Fibroblast of lung (primary cell): ENCODE measurements around the gene CDH12.

Experiments used
- EZH2 ChIP-seq: IDR thresholded peaks from 2 replicates; pipeline ENCODE4 v1.5.1; 2012; ENCODE audit warnings: low read length, control low read depth, mild to moderate bottlenecking; ENCODE audit errors: missing control alignments
- TF ChIP-seq, protein P1 (sequence below), 2 donors: IDR thresholded peaks in 1 of 2; conservative IDR thresholded peaks in 1 of 2; 1 replicate in 1 of 2; 2 replicates in 1 of 2; pipeline ENCODE4 v1.5.1; 2011 to 2012; ENCODE audit warnings: low read length in 2 of 2, control low read depth in 1 of 2, inconsistent platforms in 1 of 2, low read depth in 1 of 2, mild to moderate bottlenecking in 1 of 2

DNA sequence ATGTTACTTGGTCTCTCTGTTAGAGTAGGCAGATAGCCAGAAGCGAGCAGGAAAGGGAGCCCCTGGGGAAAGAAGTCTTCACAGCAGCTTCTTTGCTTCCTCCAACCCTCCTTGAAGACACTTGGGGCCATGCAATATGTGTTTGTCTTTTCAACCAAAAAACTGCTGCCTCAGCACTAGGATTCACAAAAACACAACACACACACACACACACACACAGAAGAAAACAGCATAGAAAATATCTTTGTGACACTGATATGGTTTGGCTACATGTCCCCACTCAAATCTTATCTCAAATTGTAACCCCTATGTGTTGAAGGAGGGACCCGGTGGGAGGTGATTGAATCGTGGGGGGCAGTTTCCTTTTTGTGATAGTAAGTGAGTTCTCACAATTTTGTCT, 133.3 kb downstream of the CDH12 start:
- TF ChIP-seq, protein P1, sequence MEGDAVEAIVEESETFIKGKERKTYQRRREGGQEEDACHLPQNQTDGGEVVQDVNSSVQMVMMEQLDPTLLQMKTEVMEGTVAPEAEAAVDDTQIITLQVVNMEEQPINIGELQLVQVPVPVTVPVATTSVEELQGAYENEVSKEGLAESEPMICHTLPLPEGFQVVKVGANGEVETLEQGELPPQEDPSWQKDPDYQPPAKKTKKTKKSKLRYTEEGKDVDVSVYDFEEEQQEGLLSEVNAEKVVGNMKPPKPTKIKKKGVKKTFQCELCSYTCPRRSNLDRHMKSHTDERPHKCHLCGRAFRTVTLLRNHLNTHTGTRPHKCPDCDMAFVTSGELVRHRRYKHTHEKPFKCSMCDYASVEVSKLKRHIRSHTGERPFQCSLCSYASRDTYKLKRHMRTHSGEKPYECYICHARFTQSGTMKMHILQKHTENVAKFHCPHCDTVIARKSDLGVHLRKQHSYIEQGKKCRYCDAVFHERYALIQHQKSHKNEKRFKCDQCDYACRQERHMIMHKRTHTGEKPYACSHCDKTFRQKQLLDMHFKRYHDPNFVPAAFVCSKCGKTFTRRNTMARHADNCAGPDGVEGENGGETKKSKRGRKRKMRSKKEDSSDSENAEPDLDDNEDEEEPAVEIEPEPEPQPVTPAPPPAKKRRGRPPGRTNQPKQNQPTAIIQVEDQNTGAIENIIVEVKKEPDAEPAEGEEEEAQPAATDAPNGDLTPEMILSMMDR (conservative IDR thresholded peaks at IDR 0.05 in 1 of 2, IDR thresholded peaks at IDR 0.05 in 1 of 2; ENCODE audit: low read depth in 1 of 2, low read length in 2 of 2): no peak
- TF ChIP-seq EZH2: no peak
